DMS53 treated with DMSO at 0.1 percent for 48 hours (cell line): ENCODE measurements around the gene DCN.

Experiments
- DNase-seq: peaks from one replicate; lab custom pipeline; 2025; ENCODE audit not compliant: unreplicated experiment; lab: John Stamatoyannopoulos, UW

DCN gene

DNA sequence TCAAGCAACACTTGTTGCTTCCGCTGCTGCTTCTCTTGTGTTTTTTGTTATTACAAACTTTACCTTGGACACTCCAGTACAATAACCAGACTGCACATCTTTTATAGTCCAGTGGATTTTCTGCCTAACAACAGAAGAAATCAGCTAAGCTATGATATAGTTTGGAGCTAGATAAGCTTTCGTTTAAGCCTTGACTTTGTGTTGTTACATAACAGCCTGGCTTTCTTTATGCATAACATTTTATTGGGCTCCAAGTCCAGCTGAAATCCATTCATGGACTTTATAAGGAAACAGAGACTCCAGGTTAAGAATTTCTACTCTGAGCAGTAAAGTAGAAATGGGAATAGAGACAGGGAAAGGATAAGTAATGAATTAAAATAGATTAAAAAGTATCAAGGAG lies 3.5 kb upstream of the DCN start:
- DNase-seq: no peak

DNA sequence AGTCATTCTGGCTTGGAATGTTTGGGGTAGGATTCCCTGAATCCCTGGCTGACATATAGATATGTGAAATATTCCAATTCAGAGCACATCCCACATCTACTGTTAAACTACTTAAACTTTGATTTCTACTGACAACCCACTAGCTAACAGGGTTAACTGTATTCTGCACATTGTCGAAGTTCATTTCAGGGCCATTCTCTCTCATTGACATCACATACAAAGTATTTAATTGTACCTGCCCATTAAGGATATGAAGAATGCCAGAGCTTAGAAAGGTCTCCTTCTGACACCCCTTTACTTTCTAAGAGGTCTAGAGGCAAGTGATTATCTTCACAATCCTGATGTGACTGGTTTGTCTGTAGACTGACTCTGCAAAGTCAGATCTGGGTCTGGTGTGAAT lies 2.8 kb upstream of the DCN start:
- DNase-seq: no peak

DNA sequence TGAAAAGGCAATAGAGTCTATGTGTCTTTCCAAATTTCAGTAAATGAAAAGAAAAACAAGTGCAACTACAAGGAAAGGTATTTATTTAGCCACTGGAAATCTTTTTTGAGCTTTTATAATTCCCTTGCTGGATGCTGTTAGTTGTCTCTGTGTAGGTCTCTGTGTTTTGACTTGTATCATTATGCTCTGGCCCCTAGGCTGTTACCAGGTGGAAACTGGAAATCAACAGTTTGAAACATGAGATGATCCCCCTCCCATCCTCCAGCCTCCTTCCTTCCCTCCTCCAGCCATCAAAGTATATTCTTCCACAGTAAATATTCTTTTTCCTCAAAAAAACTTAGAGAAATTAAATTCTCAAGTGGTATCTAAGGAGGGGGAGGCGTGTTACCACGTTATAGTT lies 934 bp upstream of the DCN start:
- DNase-seq: no peak

GRCh38 chr12:91180582-91181395 lies 1.8 kb downstream of the DCN start:
- DNase-seq: no peak

DNA sequence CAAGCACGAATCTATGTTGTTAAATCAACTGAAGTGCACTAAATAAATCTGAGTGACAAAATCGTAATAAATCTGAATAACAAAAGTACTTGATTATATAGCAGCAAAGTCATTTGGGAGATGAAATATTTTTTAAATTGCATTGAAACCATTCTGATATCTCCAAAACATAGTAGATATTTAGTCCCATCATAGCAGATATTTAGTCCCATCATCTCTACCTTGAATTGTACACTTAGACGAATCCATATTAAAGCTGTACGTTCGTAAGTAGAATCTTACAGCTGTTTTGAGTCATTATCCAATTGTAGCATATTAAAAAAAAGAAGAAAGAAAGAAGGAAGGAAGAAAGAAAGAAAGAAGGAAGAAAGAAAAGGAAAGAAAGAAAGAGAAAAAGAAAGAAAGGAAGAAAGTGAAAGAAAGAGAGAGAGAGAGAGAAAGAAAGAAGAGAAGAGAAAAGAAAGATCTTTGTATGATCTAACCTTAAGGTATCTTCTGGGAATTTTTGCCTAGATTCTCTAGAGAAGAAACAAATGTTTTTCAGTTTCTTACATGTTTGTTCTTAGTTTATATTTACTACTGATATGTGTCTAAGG lies 2.6 kb downstream of the DCN start:
- no peak for DNase-seq

DNA sequence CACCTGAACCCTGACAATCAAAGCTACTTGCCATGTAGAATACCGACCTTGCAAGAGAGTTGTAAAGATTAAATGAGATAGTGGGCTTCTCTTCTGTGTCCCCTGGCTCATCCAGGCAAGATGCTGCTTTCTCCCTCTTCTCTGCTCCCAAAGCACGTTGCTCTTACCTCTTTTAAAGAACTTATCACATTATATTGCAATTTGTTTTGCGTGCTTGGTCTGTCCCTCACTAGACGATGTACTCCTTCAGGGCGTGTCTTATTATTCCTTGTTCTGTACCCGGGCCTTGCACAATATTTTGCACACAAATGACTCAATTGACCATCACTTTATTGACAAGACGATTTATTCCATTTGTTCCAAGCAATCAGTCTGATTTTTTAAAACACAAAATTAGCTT lies 3.3 kb downstream of the DCN start:
- DNase-seq: no peak

DNA sequence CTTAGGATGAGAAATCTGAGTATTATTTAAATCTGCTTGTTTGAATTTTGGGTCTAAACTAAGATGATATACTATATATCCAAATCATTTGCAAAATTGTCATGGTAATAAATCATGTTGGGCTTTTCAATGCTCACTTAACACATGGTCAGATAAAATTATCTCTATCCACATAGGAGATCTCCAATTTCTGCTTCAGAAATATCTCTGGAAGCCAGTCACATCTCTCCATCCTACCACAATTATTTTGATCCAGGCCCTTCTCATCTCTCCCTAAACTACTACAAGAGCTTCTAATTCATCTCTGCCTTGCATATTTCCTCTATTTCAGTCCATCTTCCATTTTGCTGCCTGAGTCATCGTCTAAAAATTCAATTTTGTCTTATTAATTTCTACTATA lies 3.8 kb downstream of the DCN start:
- no peak for DNase-seq

GRCh38 chr12:91178139-91178561 lies 4.5 kb downstream of the DCN start:
- peak; percentile 22 for DNase-seq

DNA sequence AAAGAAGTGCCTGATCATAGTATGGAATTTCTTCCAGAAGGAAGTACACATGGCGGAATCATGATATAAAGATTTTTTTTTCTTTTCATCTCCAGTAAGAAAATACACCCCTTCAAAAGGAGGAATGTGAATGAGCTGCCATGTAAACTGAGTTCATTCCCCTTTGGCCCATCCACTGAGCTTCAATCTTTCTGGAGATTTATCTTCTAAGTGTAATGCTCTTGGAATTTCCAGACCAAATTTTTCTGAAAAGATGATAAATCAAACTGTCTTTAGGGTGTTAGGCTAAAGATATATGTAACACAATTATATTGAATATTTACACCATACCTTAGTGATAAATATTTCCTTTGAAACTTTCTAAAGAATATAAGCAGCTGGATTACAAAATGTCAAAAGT lies 5.2 kb downstream of the DCN start:
- no peak for DNase-seq

DNA sequence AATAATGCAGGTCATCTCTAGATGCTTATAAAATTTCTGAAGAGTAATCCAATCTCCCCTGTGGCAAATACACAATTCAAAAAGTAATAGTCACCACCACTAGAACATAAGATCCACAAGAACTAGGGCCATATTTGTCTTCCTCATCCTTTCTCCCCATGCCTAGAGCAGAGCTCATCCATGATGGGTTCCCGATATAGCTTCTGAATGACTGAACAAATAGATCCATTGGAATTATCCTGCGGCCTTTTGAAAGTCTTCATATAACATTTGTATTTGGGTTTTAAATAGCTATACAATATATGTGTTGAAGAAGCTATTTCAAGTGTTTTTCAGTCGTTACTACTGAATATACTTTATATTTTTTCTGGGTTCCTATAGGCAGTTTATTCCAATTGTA lies 5.7 kb downstream of the DCN start:
- DNase-seq: no peak

GRCh38 chr12:91176358-91176757 lies 6.3 kb downstream of the DCN start:
- DNase-seq: no peak

DNA sequence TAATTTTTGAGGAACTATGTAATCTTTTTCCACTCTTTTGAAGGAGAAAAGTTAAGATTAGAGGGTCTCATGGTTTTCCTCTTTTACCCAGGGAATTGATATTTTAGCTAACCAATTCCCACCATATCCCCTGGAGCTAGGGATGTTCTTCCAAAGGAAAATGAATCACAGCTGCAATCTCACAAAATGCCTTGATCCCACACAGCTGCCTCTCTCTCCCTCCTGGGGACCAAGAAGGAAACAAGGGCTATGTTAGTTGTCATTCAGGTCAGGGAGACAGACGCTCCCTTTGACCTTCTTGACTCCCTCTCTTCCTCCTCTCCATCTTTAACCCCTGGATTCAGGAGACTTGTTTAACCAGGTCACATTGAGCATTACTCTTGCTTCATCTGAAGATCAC lies 9.5 kb downstream of the DCN start:
- DNase-seq: no peak

DNA sequence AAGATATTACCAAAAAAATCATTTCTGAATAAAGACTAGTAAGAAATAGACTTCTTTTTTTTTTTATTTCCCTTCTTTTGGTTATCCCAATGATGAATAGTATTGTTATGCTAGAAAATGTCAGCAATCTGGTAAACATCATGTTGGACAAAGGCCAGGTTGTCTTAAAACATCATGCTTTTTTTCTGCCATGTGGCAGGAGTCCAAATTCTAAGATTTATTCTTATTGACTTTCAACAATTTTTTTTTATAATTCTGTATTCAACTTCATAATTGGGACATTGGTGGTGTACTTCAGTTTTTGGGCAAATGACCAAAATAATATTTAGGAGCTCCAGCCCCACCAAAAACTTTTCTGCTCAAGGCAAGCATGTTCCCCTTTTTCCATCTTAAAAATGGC lies 10.5 kb downstream of the DCN start:
- no peak for DNase-seq

DNA sequence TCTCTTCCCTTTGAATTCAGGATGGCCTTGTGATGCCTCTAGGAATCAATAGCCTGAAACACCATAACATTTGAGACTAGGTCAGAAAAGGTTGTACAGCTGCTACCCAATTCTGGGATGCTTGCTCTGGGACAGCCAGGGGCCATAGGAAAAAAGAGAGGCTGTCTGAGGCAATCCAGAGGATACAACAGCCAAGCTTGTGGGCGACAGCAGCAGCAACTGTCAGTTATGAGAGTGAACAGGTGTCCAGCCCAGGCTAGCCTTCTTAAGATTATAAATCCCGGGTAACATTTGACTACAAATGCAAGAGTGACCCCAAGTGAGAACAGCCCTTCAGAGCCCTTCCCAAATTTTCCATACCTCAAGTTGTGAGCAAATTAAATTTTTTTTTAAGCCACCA lies 11.1 kb downstream of the DCN start:
- no peak for DNase-seq

GRCh38 chr12:91163116-91163515 lies 19.5 kb downstream of the DCN start:
- DNase-seq: no peak

DNA sequence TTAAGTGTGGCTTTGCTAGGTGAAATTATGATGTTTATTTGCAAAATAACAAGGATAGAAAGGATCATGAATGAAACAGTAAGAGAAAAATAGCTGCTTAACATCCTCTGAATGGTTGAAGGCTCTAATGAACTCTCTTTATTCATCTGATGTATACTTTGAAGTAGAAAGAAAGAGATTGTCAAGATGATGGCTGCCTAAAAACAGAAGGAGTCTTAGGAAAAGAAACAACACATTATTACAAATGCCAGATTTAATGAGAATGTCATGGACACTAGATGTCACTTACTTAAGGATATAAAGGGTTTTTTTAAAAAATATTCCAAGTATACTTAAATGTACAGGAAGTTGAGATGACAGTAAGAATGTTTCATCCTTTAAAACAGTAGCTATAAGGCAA lies 21.6 kb downstream of the DCN start:
- DNase-seq: no peak

GRCh38 chr12:91155990-91156389 lies 26.6 kb downstream of the DCN start:
- no peak for DNase-seq

DNA sequence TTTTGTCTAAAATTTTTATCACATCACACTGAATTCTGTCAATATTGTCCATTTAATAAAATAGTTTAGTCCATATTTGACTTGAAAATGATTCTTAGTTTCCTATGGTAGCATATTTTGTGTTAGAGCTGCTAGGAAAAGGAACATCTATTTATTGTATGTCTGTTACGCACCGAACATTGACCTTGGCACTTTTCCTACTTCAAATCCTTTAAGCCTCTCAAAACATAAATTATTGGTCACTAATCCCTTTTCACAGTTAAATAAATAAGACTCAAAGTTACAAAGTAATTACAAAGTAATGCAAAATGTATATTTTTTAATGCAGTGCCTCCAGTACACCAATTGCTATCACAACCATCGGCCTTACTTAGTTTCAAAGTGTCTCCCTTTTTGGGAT lies 28.5 kb downstream of the DCN start:
- DNase-seq: no peak

DNA sequence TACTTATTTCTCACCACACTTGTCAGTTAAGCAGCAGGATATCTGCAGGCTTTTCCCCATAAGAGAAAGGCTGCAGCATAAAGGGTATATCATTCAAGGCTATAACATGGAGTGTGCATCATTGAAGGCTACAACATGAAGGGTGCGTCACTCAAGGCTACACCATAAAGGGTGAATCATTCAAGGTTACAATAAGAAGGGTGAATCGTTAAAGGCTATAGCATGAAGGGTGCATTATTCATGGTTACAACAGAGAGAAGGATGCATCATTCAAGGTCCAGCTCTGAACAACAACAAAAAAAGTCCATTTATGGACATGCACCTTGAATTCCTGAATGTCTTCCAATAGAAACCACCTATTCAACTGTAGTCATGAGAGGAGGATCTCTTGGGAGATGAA lies 38.6 kb downstream of the DCN start:
- no peak for DNase-seq

GRCh38 chr12:91143206-91143605 lies 39.4 kb downstream of the DCN start:
- DNase-seq: no peak

DNA sequence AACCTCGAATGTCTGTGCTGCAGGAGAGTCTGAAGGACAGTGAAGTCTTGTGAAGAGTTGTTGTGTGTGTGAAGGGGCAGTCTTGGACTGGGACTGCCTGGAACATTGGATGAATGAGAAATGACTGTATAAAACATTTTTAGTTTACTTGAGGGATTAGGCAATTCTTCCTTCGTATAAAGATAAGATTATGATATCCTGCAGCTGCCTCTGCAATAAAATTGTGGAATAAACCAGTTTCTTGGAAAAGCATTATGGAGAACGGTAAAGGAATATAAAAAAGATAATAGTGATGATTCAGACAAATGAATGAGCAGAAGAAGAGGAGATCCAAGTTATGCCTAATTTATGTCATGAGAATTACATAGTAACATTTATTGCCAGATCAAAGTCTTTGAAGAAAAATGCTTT lies 40.4 kb downstream of the DCN start:
- no peak for DNase-seq

GRCh38 chr12:91140026-91140931 lies 42.3 kb downstream of the DCN start:
- no peak for DNase-seq
